A172 (cell line): ENCODE results near the gene RSPH1. TPM values are rescaled to one million over a fixed set of nuclear protein-coding genes. Genes with fewer than 3 reads are reported as not detected.

Experiments
- DNase-seq: peaks from one replicate; pipeline ENCODE4 v3.0.0-alpha.2; 2015; ENCODE audit warnings: low spot score
- total RNA-seq: library from RNA; depleted of rRNA; stranded (reverse); fragments of >200 nt; shearing (Covaris generic); gene quantifications from 2 replicates; pipeline ENCODE4 v1.2.3, GENCODE V29; 2014

RSPH1 gene
- total RNA-seq, 1 experiment from 2014 or later = not detected

DNA sequence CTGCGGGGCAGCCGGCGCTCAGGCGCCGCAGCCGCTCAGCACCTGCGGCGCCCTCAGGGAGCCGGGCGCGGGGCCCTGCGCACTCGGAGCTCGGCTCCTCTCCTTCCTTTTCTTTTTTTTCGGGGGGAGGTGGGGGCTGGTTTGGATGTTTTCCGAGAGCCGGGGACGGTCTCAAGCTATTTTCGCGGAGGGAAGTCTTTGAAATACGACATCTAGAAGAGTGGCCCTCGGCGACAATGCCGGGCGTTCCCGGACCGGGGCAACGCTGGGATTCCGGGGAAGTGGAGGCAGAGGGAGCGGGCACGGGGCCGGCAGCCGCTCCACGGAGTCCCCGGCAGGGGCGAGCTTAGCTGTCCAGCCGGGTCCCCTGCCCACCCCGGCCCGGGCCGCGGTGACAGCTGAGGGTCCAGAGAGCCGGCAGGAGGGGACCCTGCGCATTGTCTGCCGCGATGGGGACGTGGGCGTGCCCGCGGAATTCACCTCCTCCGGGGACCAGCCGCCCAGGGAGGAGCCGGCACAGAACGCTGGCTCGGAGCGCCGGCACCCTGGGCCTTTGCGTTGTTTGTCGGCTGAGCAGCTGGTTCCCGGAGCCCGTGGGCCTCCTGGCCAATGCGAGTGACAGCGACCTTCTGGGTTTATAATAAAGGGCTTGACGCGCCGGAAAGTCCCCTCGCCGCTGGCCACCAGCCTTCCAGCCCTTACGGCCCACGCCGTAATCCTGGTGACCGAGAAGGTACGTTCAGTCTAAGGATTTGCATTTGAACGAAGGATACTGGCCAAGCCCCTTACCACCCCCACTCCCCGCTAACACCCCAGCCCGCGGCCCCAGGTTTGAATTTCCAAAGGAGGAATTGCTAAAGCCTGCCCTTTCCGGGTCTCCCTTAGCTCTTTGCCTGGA lies 18.2 kb upstream of the RSPH1 start:
- no peak for DNase-seq

DNA sequence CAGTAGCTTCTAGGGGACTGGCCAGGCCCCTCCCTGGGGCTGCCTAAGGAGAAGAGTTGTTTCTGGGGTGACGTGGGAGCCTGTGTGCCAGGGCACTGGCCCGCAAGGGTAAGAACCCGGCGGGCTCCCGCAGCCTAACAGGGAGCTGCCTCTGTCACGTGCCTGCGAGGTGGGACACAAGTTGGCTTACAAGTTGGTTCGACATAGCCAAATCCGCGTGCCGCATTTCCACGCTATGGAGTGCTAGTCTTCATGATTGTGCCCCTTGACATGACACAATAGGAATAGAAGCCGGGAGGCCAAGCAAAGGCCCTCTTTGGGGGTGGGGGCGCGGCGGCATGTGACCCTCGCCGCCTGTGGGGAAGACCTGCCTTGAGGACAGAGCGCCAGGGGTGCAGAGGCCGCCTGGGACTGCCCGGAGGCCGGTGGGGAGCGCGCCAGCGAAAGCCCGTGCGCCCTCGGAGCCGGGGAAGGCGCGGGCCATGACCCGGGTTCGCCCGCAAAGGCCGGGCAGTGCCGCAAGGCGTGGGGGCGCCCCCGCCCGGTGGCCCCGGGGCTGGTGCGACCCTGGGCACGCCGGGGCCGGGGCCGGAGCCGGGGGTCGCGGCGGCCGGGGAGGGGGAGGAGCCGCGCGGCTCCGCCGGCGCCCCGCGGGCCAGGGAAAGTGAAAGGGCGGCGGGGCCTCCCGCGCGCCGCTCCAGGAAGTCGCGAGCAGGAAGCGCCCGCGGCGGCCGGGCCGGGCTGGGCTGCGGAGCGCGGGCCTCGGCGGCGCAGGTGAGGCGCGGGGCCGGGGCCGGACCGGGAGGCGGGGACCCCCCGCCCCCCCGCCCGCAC lies 17.3 kb upstream of the RSPH1 start, which contains the start of gene SLC37A1:
TSS of gene SLC37A1 (plus strand) at position 702 of the 834 bp plus-strand sequence. CDS start 4,603 bp downstream, outside the sequence.
- DNase-seq = no peak

DNA sequence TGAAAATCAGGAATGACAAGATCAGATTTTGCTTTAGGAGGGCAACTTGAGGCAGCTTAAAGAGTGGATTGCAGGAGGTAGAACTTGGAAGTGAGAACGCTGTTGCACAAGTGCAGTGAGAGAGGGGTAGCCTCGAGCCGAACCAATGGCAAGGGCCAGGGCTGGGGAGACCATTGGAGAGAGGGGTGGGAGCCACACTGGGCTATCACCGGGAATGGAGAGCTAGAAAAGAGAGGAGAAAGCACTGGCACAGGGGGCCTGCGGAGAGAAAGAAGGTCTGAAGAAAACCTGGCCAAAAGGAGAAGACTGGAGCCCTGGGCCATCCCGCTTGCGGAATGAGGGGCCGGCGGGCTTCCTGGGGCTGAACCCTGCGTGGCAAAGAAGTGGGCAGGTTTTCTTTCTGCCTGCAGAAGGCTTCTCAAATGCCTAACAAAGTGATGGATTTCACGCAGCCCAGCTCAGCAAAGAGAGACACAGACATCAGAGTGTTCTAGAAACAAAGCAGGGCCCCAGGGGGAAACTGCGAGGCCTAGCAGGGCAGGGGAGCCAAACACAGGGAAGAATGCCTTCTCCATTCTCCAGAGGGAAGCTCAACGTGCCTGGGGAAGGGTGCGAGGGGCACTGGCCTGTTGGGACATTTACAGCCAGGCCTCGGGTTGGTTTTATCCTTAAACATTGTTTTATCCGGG lies 16.5 kb upstream of the RSPH1 start:
- no peak for DNase-seq

DNA sequence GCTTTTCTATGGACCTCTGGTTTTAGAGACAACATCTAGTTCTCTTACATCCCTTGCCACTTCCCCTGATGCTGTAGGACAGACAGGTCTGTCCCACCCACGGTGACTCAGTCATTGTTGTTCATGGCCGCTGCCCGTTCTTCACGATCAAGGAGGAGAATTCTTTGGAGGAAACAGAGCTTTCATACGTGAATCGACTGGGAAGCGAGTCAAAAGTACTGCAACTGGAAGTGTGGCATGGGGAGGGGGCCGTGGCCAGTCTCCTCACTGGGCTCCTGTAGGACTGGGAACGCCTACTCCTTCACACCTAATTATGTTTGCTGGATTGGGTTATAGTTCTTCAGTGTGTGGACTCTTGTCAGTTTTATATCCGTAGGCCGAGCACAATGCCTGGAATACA lies 13.2 kb upstream of the RSPH1 start:
- DNase-seq = no peak

DNA sequence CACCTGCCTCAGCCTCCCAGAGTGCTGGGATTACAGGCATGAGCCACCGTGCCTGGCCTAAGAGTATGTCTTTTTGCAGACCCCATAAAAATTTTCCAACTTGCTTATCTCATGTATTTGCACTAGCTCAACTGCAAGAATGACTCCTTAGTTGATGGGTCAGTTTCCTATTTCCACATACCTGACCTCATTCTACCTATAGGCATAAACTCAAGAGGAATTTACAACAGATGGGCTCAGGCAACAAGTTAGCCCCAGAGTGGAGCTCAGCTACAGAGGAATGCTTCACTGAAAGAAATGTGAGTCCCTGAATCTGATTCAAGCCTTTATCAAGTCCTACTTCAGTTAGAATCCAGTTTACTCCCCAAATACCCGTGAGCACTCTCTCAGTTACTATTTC lies 12.3 kb upstream of the RSPH1 start:
- DNase-seq = no peak

DNA sequence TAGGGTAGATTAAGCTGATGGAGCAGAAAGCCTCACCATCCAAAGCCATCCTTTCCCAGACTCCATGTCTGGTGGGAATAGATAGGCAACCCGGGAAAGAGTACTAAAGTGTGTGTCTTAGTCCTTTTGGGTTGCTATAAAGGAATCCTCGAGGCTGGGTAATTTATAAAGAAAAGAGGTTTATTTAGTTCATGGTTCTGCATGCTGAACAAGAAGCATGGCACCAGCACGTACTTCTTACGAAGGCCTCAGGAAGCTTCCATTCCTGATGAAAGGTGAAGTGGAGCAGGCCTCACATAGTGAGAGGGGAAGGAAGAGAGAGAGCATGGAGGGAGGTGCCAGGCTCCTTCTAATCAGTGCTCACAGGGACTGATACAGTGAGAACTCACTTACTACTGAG lies 11.4 kb upstream of the RSPH1 start:
- no peak for DNase-seq

DNA sequence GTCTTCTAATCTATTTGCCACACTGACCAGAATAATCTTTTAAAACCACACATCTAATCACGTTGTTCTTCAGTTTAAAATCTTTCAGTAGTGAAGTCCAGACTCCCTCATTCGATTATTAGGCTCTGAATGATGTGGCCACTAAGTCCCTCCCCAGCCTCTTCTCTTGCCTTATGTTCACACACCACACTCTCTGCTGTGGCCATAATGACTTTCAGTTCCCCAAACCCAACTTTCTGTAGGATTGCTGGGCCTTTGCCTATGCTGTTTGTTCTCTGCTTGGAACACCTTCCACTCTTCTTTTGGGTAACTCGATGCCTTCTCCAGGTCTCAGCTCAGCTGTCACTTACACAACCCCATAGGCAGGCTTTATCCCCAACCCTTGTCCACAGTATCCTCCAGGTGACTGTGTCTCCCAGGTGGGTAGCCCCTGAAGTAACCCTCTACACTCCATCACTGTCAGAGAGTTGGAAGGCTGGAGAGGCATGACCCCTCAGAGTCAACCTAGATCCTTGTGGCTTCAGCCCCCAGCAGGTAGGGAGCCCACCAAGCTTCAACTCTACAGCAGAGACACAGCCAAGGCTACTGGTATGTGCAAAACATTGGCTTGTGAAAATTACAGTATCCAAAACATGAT lies 9.2 kb upstream of the RSPH1 start:
- no peak for DNase-seq

DNA sequence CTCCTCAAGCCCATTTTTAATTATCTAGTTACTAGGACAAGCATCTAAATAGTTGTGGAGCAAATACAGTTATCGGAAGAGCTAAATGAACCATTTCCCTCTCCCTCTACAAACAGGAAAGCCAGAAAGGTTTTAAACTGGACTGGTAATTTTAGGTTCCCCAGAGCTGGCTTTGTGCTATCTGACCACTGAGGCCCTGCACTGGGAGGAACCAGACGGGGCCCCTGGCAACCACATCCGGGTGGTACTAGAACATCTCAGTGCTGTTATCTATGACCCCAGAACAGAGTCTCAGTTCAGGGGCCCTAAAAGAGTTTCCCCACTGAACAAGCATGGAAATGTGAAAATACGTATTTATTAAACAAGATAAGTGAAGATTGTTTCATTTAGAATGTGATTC lies 7.7 kb upstream of the RSPH1 start:
- DNase-seq = no peak

DNA sequence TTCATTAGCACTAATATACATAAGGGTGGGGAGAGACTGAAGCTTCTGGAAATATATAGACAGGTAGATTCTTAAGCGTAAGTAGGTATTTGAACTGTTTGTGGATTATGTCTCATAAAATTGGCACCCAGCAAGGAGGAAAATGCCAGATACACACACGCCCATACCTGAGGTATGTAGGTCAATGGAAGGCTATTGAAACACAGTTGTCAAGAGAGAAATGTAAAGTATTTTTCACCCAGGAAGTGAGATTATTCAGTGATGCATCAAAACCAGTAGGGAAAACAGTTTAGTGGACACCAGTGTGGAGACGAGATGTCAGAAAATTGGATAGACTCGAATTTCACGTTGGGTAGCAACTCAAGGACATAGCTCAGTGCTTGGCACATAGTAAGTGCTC lies 4.7 kb upstream of the RSPH1 start:
- DNase-seq = no peak

DNA sequence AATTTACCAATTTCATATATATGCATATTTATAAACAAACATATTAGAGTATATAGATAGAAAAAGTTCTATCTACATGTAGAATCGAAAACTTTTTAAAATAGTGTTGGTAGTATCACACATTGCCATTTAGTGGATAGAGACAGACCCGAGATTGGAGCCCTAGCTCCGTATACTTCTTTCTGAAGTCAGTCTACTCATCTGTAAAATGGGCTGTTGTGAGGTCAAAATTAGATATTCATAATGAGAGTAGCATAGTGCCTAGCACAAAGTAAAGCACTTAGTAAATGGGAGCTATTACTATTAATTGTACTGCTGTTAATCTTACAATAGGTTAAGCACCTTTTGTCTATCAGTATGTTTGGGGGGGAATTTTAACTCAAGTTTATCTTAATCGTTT lies 4.2 kb upstream of the RSPH1 start:
- DNase-seq = no peak

DNA sequence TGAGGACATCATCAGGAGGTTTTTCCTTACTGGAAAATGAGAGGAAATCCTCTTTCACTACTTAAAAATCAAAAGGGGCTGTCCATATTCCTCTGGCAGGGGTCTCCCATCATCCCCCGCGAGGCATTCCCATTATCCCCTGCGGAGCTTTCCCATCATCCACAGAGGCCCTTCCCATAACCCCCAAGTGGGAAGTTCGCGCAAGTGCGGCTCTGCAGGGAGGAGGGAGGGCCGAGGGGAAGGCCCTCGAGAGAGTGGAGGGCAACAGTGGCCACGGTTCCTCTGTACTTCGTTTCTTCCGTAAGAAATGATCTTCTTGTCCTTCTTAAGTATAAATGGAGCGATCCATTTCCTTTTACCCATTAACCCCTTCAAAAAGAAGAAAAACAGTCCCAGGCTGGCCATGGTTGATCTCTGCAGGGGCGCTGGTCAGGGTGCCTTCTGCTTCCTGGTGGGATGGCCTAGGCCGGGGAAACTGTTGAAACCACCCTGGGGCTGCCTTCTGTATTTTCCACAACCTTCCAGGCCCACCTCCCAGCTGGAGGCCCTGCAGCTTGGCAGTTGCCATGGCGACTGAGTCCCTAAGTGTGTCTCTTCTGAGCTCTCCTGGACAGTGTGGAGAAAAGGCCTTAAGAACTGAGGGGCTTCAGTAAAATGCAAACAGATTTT lies 3.6 kb upstream of the RSPH1 start:
- no peak for DNase-seq

DNA sequence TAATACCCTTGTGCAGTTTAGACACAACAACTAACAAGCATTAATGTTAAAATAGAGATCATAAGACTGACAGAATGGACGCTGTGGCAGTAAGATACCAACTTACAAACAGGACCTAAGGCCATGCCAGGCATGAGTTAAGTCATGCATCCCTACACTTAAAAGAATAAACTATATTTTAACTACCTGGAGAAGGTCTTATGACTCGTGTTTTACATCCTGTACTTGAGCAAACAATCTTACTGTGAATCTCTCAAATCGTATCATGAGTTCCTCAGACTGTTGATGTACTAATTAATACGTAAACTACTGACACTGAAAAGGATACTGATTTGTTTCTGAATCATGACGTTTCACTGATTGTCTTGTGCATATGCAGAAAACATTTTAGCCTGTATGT lies 2.0 kb upstream of the RSPH1 start:
- no peak for DNase-seq

DNA sequence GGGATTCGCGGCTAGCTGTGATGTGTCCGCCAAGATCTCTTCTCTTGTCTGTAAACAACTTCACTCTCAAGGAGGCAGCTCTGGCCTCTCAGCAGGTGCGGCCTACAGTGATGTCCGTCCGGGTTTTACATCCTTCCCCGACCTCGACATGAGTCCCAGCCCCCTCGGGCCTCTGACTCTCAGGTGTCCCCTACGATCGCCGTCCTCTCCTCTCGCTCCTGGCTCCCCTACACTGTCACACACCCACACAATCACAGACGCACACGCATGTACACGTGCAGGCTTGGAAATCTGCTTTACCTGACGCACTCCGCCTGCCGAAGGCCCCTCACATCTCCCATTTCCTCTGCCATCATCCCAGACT lies 797 bp upstream of the RSPH1 start:
- DNase-seq = no peak

DNA sequence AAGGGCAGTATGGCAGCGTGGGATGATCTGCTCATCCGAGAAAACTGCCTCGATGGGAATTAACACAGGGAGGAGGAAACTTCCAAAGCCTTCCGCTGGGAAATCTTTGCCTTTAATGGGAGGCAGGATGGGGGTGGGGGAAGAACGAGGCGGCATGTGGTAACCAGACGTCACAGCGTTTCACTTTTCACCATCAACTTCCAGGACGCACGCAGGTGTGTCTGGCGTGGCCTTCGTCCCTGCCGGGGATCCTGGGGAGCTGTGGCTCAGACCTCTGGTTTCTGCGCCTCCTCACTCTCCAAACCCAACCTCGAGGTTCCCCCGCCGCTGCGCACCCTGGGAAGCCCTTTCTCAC lies 282 bp downstream of the RSPH1 start:
- DNase-seq = no peak

DNA sequence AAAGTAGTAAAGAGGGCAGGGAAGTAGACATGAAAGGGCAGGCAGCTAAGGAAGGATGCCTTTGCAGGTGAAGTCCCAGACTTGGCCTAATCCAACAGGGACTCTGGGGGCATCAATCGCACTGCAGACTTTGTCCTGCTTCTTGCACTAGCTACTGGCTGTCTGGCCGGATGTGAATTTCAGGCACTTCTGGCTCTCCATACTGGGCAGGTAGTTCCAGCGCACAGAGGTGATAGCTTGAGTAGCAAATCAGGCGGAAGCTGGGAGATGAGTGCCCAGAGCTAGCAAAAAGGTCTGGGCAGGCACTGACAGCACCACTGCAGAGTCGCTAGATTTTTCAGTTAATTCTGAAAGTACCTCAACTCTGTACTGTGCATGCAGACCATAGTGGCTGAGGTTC lies 997 bp downstream of the RSPH1 start:
- DNase-seq = no peak

DNA sequence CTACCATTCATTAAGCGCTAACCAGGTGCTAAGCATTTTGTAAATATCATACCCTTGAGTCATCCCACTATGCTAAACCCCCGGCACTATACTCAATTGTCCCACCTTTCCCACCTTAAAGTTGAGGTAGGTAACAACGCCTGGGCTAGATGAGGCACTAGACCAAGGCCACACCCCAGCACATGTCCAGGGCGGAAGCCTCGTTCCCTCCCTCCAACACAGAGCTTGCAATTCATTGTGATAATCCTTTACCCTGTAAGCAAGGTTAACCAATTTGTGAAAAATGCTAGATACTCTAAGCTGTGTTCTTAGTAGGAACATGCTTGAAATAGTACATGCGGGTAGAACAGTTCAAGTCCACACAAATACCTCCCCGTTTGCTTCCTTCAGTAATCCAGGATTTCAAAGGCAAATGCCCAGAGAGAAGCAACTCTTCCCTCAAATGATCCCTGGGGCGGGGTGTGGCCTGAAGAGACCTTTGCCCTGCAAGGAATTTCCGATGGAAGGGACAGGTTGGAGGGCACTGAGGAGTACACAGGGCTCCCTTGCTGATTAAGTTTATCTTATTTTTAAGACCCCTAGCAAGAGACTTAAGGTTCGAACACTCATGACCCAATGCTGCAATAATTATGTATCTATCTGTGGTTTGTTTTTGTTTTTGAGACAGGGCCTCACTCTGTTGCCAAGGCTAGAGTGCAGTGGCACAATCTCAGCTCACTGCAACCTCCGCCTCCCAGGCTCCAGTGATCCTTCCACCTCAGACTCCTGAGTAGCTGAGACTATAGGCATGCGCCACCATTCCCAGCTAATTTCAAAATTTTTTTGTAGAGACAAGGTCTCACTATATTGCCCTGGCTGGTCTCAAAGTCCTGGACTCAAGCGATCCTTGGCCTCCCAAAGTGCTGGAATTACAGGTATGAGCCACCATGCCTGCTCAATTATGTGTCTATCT lies 2.6 kb downstream of the RSPH1 start:
- DNase-seq = no peak

DNA sequence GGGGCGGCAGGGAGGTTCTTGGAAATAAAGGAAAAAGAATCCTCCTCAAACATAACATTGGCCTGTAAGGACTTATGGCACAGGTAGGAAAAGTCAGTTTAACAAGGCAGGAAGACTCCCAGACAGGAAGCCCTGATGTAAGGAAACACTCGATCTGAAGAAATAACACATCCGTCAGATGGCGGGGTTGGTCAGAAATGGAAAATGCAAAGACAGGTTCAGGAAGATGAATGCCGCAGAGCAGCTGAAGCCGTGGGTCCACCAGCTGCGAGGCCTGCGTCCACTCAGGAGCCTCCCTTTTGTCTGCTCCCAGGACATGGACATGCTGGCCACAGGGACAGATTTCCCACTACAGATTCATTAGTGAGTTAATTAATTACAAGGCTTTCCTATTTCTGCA lies 3.8 kb downstream of the RSPH1 start:
- no peak for DNase-seq

DNA sequence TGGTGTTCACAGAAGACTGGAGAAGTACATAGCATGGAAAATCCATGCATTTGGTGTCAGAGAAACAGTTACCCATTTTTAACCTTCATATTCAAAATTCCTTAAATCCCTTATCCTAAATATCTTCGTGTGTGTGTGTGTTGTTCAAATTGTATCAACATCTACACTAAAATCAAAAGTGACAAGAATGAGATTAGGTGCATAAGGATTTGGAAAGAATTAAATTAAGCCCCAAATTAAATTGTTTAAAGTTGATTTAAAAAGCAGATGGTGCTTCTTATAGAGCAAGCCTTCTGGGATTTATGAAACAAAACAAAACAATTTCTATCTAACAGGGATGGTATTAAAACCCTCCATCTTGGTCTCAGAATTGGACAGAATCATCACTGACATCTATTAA lies 4.7 kb downstream of the RSPH1 start:
- no peak for DNase-seq

DNA sequence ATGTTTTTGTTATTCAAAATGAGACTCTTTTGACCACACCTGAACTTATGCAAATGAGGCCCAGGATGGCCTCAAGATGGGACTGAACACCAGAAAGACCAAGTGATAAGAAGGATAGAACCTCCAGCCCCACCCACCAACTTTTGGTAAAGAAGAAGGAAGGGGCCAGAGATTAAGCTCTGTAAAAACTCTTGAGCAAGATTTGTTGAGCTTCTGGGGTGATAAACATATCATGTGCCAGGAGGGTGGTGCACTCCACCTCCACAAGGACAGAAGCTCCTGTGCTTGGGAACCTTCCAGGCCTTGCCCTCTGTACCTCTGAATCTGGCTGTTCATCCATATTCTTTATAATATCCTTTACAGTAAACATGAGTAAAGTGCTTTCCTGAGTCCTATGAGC lies 5.3 kb downstream of the RSPH1 start:
- no peak for DNase-seq

DNA sequence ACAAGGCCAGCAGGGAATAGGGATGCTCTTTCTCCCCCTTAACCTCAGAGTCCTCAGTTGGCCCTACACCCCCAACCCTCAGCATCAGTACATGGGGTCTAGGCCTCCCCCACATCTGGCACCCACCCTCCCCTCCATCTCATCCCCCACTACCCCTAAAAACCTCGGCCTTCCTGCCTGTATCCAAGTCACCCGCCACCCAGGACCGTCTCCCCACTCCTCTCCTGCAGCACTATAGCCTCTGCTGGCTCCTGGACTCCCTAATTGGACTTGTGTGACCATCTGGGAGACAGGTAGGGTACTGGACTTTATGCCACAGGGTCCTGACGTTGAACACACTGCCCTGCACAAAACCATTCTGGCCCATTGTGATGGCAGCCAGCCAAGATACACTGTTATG lies 6.0 kb downstream of the RSPH1 start:
- DNase-seq = no peak
